ENCODE data around the gene FYN.

The FYN gene

GRCh38 chr6:111865909-111866546, 7.2 kb downstream of the FYN start:
- H3F3A ChIP-seq (ENCODE audit: insufficient read depth): 0 out of 2 replicates have a peak, but pooled peaks cover 3% of the 10 kb centered on the region
- H3K9me3 ChIP-seq (ENCODE audit: insufficient read depth, low read length): no peaks in the 10 kb centered on the region
- H3K4me2 ChIP-seq (ENCODE audit: low read depth, low read length, poor library complexity, severe bottlenecking): no peak overlapping the region
- H2AFZ ChIP-seq (ENCODE audit: low read depth, low read length, severe bottlenecking): no peak overlapping the region
- H3K27me3 ChIP-seq (ENCODE audit: low read length): no peaks in the 10 kb centered on the region
- H4K20me1 ChIP-seq (ENCODE audit: low read depth, low read length): no peaks in the 10 kb centered on the region
- no peak overlapping the region for H3K27ac ChIP-seq (ENCODE audit: low read depth, low read length)
- no peak overlapping the region for H3K9ac ChIP-seq (ENCODE audit: low read length)
- H3K9me2 ChIP-seq (replicated peaks; ENCODE audit: insufficient read depth, low read length): no peaks in the 10 kb centered on the region
- H3K79me2 ChIP-seq (ENCODE audit: insufficient read depth, low read length): no peaks in the 10 kb centered on the region
- H3K36me3 ChIP-seq (ENCODE audit: low read length): no peaks in the 10 kb centered on the region
- H3K4me3 ChIP-seq (ENCODE audit: insufficient read depth, low read length, poor library complexity, severe bottlenecking): no peak overlapping the region
- TF ChIP-seq, protein P1, sequence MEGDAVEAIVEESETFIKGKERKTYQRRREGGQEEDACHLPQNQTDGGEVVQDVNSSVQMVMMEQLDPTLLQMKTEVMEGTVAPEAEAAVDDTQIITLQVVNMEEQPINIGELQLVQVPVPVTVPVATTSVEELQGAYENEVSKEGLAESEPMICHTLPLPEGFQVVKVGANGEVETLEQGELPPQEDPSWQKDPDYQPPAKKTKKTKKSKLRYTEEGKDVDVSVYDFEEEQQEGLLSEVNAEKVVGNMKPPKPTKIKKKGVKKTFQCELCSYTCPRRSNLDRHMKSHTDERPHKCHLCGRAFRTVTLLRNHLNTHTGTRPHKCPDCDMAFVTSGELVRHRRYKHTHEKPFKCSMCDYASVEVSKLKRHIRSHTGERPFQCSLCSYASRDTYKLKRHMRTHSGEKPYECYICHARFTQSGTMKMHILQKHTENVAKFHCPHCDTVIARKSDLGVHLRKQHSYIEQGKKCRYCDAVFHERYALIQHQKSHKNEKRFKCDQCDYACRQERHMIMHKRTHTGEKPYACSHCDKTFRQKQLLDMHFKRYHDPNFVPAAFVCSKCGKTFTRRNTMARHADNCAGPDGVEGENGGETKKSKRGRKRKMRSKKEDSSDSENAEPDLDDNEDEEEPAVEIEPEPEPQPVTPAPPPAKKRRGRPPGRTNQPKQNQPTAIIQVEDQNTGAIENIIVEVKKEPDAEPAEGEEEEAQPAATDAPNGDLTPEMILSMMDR (IDR thresholded peaks at IDR 0.05; ENCODE audit: insufficient read depth, low read length, poor library complexity, severe bottlenecking): no peak
- TF ChIP-seq EZH2phosphoT487 (conservative IDR thresholded peaks at IDR 0.05; ENCODE audit: low read length): no peak

DNA sequence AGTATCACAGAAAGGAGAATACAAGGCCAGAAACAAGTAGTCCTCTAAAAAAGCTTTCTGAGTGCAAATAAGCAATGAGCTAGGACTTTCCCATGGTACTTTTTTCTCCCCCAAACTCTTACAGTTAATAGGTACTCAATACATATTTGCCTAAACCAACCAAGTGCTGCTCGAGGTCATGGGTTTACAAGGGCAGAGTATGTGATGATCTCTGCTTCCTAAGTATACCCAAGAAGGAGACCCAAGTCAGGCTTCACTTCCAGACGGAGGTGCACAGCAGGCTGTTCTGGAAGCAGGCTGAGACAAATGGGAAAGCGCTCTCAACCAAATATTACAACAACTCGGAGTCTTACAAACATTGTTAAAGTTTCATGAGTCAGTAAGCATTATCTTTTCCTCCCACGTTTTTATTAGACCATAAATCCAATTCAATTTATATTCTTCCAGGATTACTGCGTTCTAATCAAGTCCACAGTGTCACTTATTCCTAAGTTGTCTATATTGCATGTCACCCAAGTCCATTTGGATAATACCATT, 8.1 kb downstream of the FYN start:
- no peaks in the 10 kb centered on the region for H3K79me2 ChIP-seq (ENCODE audit: insufficient read depth, low read length)
- no peak overlapping the region for H3K4me2 ChIP-seq (ENCODE audit: low read depth, low read length, poor library complexity, severe bottlenecking)
- H4K20me1 ChIP-seq (ENCODE audit: low read depth, low read length): no peaks in the 10 kb centered on the region
- H3K27ac ChIP-seq (ENCODE audit: low read depth, low read length): no peak overlapping the region
- no peaks in the 10 kb centered on the region for H3K27me3 ChIP-seq (ENCODE audit: low read length)
- H2AFZ ChIP-seq (ENCODE audit: low read depth, low read length, severe bottlenecking): no peak overlapping the region
- no peaks in the 10 kb centered on the region for H3K9me3 ChIP-seq (ENCODE audit: insufficient read depth, low read length)
- no peaks in the 10 kb centered on the region for H3F3A ChIP-seq (ENCODE audit: insufficient read depth)
- no peaks in the 10 kb centered on the region for H3K36me3 ChIP-seq (ENCODE audit: low read length)
- H3K4me3 ChIP-seq (ENCODE audit: insufficient read depth, low read length, poor library complexity, severe bottlenecking): no peak overlapping the region
- TF ChIP-seq EZH2phosphoT487 (conservative IDR thresholded peaks at IDR 0.05; ENCODE audit: low read length): no peak
- TF ChIP-seq, protein P1 (IDR thresholded peaks at IDR 0.05; ENCODE audit: insufficient read depth, low read length, poor library complexity, severe bottlenecking): no peak
- H3K9me2 ChIP-seq (replicated peaks; ENCODE audit: insufficient read depth, low read length): no peaks in the 10 kb centered on the region
- no peak overlapping the region for H3K9ac ChIP-seq (ENCODE audit: low read length)

- H3K4me3 ChIP-seq (ENCODE audit: insufficient read depth, low read length, poor library complexity, severe bottlenecking): no peak overlapping the region
- no peaks in the 10 kb centered on the region for H3K79me2 ChIP-seq (ENCODE audit: insufficient read depth, low read length)
- no peaks in the 10 kb centered on the region for H4K20me1 ChIP-seq (ENCODE audit: low read depth, low read length)
- no peaks in the 10 kb centered on the region for H3K9me2 ChIP-seq (replicated peaks; ENCODE audit: insufficient read depth, low read length)
- no peaks in the 10 kb centered on the region for H3K36me3 ChIP-seq (ENCODE audit: low read length)
- no peaks in the 10 kb centered on the region for H3K9me3 ChIP-seq (ENCODE audit: insufficient read depth, low read length)
- H3K9ac ChIP-seq (ENCODE audit: low read length): no peak overlapping the region
- no peaks in the 10 kb centered on the region for H3K27me3 ChIP-seq (ENCODE audit: low read length)
- H3F3A ChIP-seq (ENCODE audit: insufficient read depth): no peaks in the 10 kb centered on the region
- TF ChIP-seq, protein P1 (IDR thresholded peaks at IDR 0.05; ENCODE audit: insufficient read depth, low read length, poor library complexity, severe bottlenecking): no peak
- no peak for TF ChIP-seq EZH2phosphoT487 (conservative IDR thresholded peaks at IDR 0.05; ENCODE audit: low read length)
- no peak overlapping the region for H3K4me2 ChIP-seq (ENCODE audit: low read depth, low read length, poor library complexity, severe bottlenecking)
- no peak overlapping the region for H3K27ac ChIP-seq (ENCODE audit: low read depth, low read length)
- no peak overlapping the region for H2AFZ ChIP-seq (ENCODE audit: low read depth, low read length, severe bottlenecking)
These were observed 8.9 kb downstream of the FYN start for GRCh38 chr6:111864138-111865048.

Measured in SU-DHL-6 (cell line).